GM18861 (cell line): ENCODE results near the gene RAD52.
A peak's percentile ranks its signal among the peaks of the same experiment; 100 is the strongest.
"Not testable (repeated sequence)": the region's sequence is repeated elsewhere in the genome, so short reads cannot be mapped to it uniquely, and the experiment has no call there.

Source experiments
- ATAC-seq: cut with Tn5 transposase; IDR thresholded peaks from one replicate; pipeline ENCODE4 v1.9.1; 2021; ENCODE audit not compliant: unreplicated experiment

Gene RAD52

GRCh38 chr12:967641-968040 is 18.1 kb upstream of the RAD52 start:
- no peak for ATAC-seq

- ATAC-seq = no peak
Observed at GRCh38 chr12:966724-967123, 17.2 kb upstream of the RAD52 start.

GRCh38 chr12:958588-959123 is 9.2 kb upstream of the RAD52 start:
- peak; percentile 80 for ATAC-seq

GRCh38 chr12:955939-956338 is 6.4 kb upstream of the RAD52 start:
- ATAC-seq = no peak

- no peak for ATAC-seq
Observed at GRCh38 chr12:954741-955140, 5.2 kb upstream of the RAD52 start.

GRCh38 chr12:953776-954175 is 4.3 kb upstream of the RAD52 start:
- no peak for ATAC-seq

- ATAC-seq = no peak
Observed at GRCh38 chr12:951176-951575, 1.7 kb upstream of the RAD52 start.

- ATAC-seq = no peak
Observed at GRCh38 chr12:948238-948637, 1.3 kb downstream of the RAD52 start.

GRCh38 chr12:946631-947030 is 2.9 kb downstream of the RAD52 start:
- ATAC-seq = no peak

GRCh38 chr12:946212-946611 is 3.3 kb downstream of the RAD52 start:
- no peak for ATAC-seq

- ATAC-seq = no peak
Observed at GRCh38 chr12:944211-944610, 5.3 kb downstream of the RAD52 start.

- ATAC-seq = no peak
Observed at GRCh38 chr12:943051-943450, 6.4 kb downstream of the RAD52 start.

- ATAC-seq = no peak
Observed at GRCh38 chr12:938810-939209, 10.7 kb downstream of the RAD52 start.

GRCh38 chr12:936377-937345 is 12.8 kb downstream of the RAD52 start:
- no peak for ATAC-seq

GRCh38 chr12:935891-936290 is 13.6 kb downstream of the RAD52 start:
- not testable (repeated sequence) for ATAC-seq

GRCh38 chr12:931591-931990 is 17.9 kb downstream of the RAD52 start:
- no peak for ATAC-seq

- ATAC-seq = no peak
Observed at GRCh38 chr12:931060-931459, 18.4 kb downstream of the RAD52 start.

GRCh38 chr12:926641-927040 is 22.9 kb downstream of the RAD52 start:
- ATAC-seq = no peak

- no peak for ATAC-seq
Observed at GRCh38 chr12:922285-922684, 27.2 kb downstream of the RAD52 start.

- no peak for ATAC-seq
Observed at GRCh38 chr12:920676-921075, 28.8 kb downstream of the RAD52 start.

- no peak for ATAC-seq
Observed at GRCh38 chr12:916712-917445, 32.6 kb downstream of the RAD52 start.

- ATAC-seq = no peak
Observed at GRCh38 chr12:916240-916639, 33.3 kb downstream of the RAD52 start.
